ENCODE results near the gene HS3ST5. TPM values are rescaled to one million over a fixed set of nuclear protein-coding genes. Genes with fewer than 3 reads are reported as not detected.
A peak's percentile ranks its signal among the peaks of the same experiment; 100 is the strongest.

Gene HS3ST5
- total RNA-seq, 1 donor from 2014 or later: not detected

DNA sequence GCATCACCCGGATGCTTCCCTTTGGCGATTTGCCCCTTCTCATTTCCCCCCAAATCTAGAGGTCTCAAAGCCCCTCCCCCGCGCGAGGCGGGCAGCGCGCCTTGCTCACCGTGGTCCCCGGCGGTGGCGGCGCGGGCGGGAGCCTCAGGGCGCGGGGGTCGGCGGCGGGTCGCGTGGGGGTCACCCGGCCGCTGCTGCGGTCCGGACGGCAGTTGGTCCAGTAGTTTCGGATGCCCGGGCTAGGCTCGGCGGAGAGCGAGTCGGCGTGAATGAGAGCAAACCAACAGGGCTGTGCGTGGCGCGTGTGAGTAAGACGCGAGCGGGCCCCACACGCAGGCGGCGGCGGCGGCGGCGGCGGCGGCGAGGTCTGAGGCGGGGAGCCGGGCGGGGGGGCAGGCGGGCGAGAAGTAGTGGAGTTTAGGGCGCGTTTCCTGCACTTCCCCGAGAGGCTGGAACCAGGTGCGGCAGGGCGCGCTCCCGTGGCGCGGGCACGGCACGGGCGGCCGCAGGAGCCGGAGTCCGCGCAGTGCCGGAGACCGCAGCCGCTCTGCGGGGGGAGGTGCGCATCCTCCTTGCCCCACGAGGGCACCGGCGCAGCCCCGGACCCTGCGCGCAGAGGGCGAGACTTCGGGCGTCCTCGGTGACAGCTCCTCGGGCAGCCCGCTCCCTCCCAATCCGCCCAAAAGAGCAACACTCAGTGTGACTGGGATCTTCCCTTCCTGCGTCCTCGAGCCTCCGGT is 567 bp downstream of the HS3ST5 start:
- Histone ChIP-seq H3K36me3 (no peaks in the 10 kb centered on the region), H3K27ac (no peak overlapping the region), H3K9me3 (no peaks in the 10 kb centered on the region), H3K27me3 (peaks cover 7% of the 10 kb centered on the region), H3K4me1 (peaks cover 27% of the 10 kb centered on the region), H3K4me3 (peak overlapping the region; percentile 37 to 38)
- intact Hi-C loops (cut with DNase I): no loop called here
- DNase-seq (ENCODE audit: extremely low spot score in 2 of 2): no peak
- TF ChIP-seq POLR2A (IDR thresholded peaks at IDR 0.05): no peak
- no peak for TF ChIP-seq POLR2AphosphoS5 (IDR thresholded peaks at IDR 0.05; ENCODE audit: insufficient read depth in 1 of 2, low read depth in 1 of 2)
- no peak for TF ChIP-seq CTCF (IDR thresholded peaks at IDR 0.05)

DNA sequence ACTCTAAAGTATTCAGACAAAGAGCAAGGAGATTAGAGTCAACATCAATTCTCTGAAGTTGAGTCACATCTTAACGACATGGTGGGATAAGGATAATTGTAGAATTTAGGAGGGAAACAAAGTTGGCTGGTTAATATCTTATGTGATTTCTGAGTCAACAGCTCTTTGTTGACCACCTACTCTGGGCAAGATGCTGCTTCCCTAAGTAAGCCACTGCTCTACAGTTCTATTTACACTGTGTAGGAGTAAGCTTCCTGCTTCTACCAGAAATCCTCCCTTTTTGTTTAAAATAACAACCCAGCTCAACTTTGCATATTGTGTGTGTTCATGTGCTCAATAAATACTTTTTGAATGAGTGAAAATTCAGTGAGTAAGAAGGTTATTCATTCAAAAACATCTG is 3.1 kb downstream of the HS3ST5 start:
- H3K36me3 ChIP-seq: no peaks in the 10 kb centered on the region
- peaks cover 27% of the 10 kb centered on the region for H3K4me1 ChIP-seq
- TF ChIP-seq CTCF (IDR thresholded peaks at IDR 0.05) (no peak), POLR2A (IDR thresholded peaks at IDR 0.05) (no peak)
- peaks cover 7% of the 10 kb centered on the region for H3K27me3 ChIP-seq
- DNase-seq (ENCODE audit: extremely low spot score in 2 of 2): no peak
- H3K27ac ChIP-seq: no peak overlapping the region
- no peak overlapping the region for H3K4me3 ChIP-seq
- intact Hi-C loops (cut with DNase I): no loop called here
- no peaks in the 10 kb centered on the region for H3K9me3 ChIP-seq

GRCh38 chr6:114334237-114334636 is 8.6 kb downstream of the HS3ST5 start:
- Histone ChIP-seq H3K9me3 (no peaks in the 10 kb centered on the region), H3K4me1 (no peaks in the 10 kb centered on the region), H3K27me3 (no peaks in the 10 kb centered on the region), H3K36me3 (no peaks in the 10 kb centered on the region), H3K27ac (no peak overlapping the region), H3K4me3 (no peak overlapping the region)
- no peak for DNase-seq (ENCODE audit: extremely low spot score in 2 of 2)
- intact Hi-C loops (cut with DNase I): no loop called here
- TF ChIP-seq POLR2AphosphoS5 (IDR thresholded peaks at IDR 0.05; ENCODE audit: insufficient read depth in 1 of 2, low read depth in 1 of 2) (no peak), POLR2A (IDR thresholded peaks at IDR 0.05) (no peak), CTCF (IDR thresholded peaks at IDR 0.05) (no peak)

- H3K27me3 ChIP-seq: no peaks in the 10 kb centered on the region
- DNase-seq (ENCODE audit: extremely low spot score in 2 of 2): no peak
- TF ChIP-seq CTCF (IDR thresholded peaks at IDR 0.05): no peak
- no peak overlapping the region for H3K4me3 ChIP-seq
- H3K27ac ChIP-seq: no peak overlapping the region
- no peaks in the 10 kb centered on the region for H3K36me3 ChIP-seq
- no peaks in the 10 kb centered on the region for H3K4me1 ChIP-seq
- no peaks in the 10 kb centered on the region for H3K9me3 ChIP-seq
- intact Hi-C loops (cut with DNase I): no loop called here
Measured at GRCh38 chr6:114327074-114327473, 15.7 kb downstream of the HS3ST5 start.

- H3K36me3 ChIP-seq: no peaks in the 10 kb centered on the region
- no peak for TF ChIP-seq CTCF (IDR thresholded peaks at IDR 0.05)
- no peak for TF ChIP-seq POLR2A (IDR thresholded peaks at IDR 0.05)
- no peak for TF ChIP-seq POLR2AphosphoS5 (IDR thresholded peaks at IDR 0.05; ENCODE audit: insufficient read depth in 1 of 2, low read depth in 1 of 2)
- H3K27me3 ChIP-seq: no peaks in the 10 kb centered on the region
- DNase-seq (ENCODE audit: extremely low spot score in 2 of 2): no peak
- intact Hi-C loops (cut with DNase I): no loop called here
- no peaks in the 10 kb centered on the region for H3K4me1 ChIP-seq
- H3K4me3 ChIP-seq: no peak overlapping the region
- H3K27ac ChIP-seq: no peak overlapping the region
- H3K9me3 ChIP-seq: no peaks in the 10 kb centered on the region
Measured at GRCh38 chr6:114323784-114324183, 19.0 kb downstream of the HS3ST5 start.
